ENCODE data around the gene COL26A1.

GRCh38 chr7:101543242-101543766 lies 180.6 kb downstream of the COL26A1 start:
- TF ChIP-seq CTCF (IDR thresholded peaks at IDR 0.05) (no peak), POLR2AphosphoS5 (IDR thresholded peaks at IDR 0.05) (no peak), POLR2A (IDR thresholded peaks at IDR 0.05) (no peak)
